HepG2 (cell line): ENCODE data around the gene TSPYL4. TPM values are rescaled to one million over a fixed set of nuclear protein-coding genes. Genes with fewer than 3 reads are reported as not detected.

Experiments used
- BCLAF1 ChIP-seq: fragments of 450-650 bp; IDR thresholded peaks from 2 replicates; pipeline ENCODE4 v1.6.1; 2017; ENCODE audit warnings: mild to moderate bottlenecking
- CHD4 ChIP-seq: fragments of 200-600 bp; sonication (generic); IDR thresholded peaks from 2 replicates; pipeline ENCODE4 v1.7.0; 2017; ENCODE audit warnings: mild to moderate bottlenecking, low read length, borderline replicate concordance
- KDM6A ChIP-seq: IDR thresholded peaks from 2 replicates; pipeline ENCODE4 v1.6.1; 2016; ENCODE audit warnings: low read depth
- KLF16 ChIP-seq, 2 experiments: sonication (generic) in 1 of 2; formaldehyde crosslinking in 1 of 2; IDR thresholded peaks; 2 replicates each; pipeline versions ENCODE4 v1.6.1 to v1.8.0; 2016 to 2023; ENCODE audit warnings: missing genetic modification reagents in 2 of 2, missing compliant biosample characterization in 1 of 2
- LCORL ChIP-seq, 2 experiments: fragments of 450-650 bp in 1 of 2; sonication (generic) in 1 of 2; formaldehyde crosslinking in 1 of 2; IDR thresholded peaks; 2 replicates each; pipeline versions ENCODE4 v1.5.0 to v1.6.1; 2017 to 2020; ENCODE audit warnings: antibody characterized with exemption in 1 of 2, missing genetic modification reagents in 1 of 2
- NBN ChIP-seq: fragments of 450-650 bp; conservative IDR thresholded peaks from 2 replicates; pipeline ENCODE4 v1.6.1; 2017
- PRPF4 ChIP-seq: fragments of 200-400 bp; formaldehyde crosslinking; IDR thresholded peaks from 2 replicates; pipeline ENCODE4 v1.6.1; 2016; ENCODE audit warnings: low read length, low read depth; ENCODE audit not compliant: poor library complexity, severe bottlenecking
- RAD21 ChIP-seq: fragments of 450-650 bp; formaldehyde crosslinking; IDR thresholded peaks from 2 replicates; pipeline ENCODE4 v1.5.0; 2020; ENCODE audit warnings: mild to moderate bottlenecking
- REL ChIP-seq: sonication (generic); formaldehyde crosslinking; conservative IDR thresholded peaks from 2 replicates; pipeline ENCODE4 v1.8.0; 2022; ENCODE audit warnings: mild to moderate bottlenecking, missing genetic modification reagents, moderate library complexity
- SP4 ChIP-seq: sonication (generic); formaldehyde crosslinking; IDR thresholded peaks from 2 replicates; pipeline ENCODE4 v1.8.1; 2023; ENCODE audit warnings: mild to moderate bottlenecking, missing genetic modification reagents
- TBX2 ChIP-seq: sonication (generic); formaldehyde crosslinking; IDR thresholded peaks from 2 replicates; pipeline ENCODE4 v1.5.0; 2020; ENCODE audit warnings: missing genetic modification reagents, mild to moderate bottlenecking, borderline replicate concordance
- ZBTB7B ChIP-seq: sonication (generic); formaldehyde crosslinking; IDR thresholded peaks from 2 replicates; pipeline ENCODE4 v1.4.0; 2020; ENCODE audit warnings: missing genetic modification reagents
- ZNF17 ChIP-seq: sonication (generic); formaldehyde crosslinking; IDR thresholded peaks from 2 replicates; pipeline ENCODE4 v1.5.0; 2020; ENCODE audit warnings: mild to moderate bottlenecking, missing genetic modification reagents
- ZNF3 ChIP-seq: IDR thresholded peaks from 2 replicates; pipeline ENCODE4 v1.7.0; 2017; ENCODE audit warnings: inconsistent platforms
- ZNF333 ChIP-seq: sonication (generic); formaldehyde crosslinking; IDR thresholded peaks from 2 replicates; pipeline ENCODE4 v1.4.0; 2020; ENCODE audit warnings: mild to moderate bottlenecking, missing genetic modification reagents, borderline replicate concordance
- ZNF430 ChIP-seq: sonication (generic); formaldehyde crosslinking; IDR thresholded peaks from 2 replicates; pipeline ENCODE4 v1.9.0; 2021; ENCODE audit warnings: mild to moderate bottlenecking, missing genetic modification reagents
- ZNF567 ChIP-seq: sonication (generic); formaldehyde crosslinking; IDR thresholded peaks from 2 replicates; pipeline ENCODE4 v1.8.1; 2023; ENCODE audit warnings: mild to moderate bottlenecking, missing genetic modification reagents, borderline replicate concordance
- ZNF629 ChIP-seq: sonication (generic); formaldehyde crosslinking; conservative IDR thresholded peaks from 2 replicates; pipeline ENCODE4 v1.5.0; 2020; ENCODE audit warnings: missing genetic modification reagents
- ZSCAN31 ChIP-seq: sonication (generic); formaldehyde crosslinking; IDR thresholded peaks from 2 replicates; pipeline ENCODE4 v1.5.0; 2020; ENCODE audit warnings: low read depth, mild to moderate bottlenecking, missing genetic modification reagents
- polyA plus RNA-seq, 8 experiments: library from polyadenylated mRNA; depleted of rRNA in 3 of 8; stranded (reverse) in 7 of 8; unstranded in 1 of 8; fragments of >200 nt; fragmentation: Illumina TruSeq in 4 of 8; extraction: Trizol in 4 of 8; gene quantifications; 2 replicates each; pipeline versions ENCODE4 v1.2.1 to v1.2.3, GENCODE V29; 2011 to 2016; ENCODE audit warnings: low read depth in 4 of 8, missing spikeins in 1 of 8, mixed read lengths in 1 of 8; ENCODE audit not compliant: insufficient read depth in 1 of 8
- total RNA-seq, 5 experiments: library from RNA; depleted of rRNA; stranded (reverse); fragments of >200 nt; fragmentation: Illumina TruSeq; extraction: Trizol; gene quantifications; 2 replicates each; pipeline ENCODE4 v1.2.3, GENCODE V29; 2016; ENCODE audit warnings: low read depth in 1 of 5
- TF ChIP-seq, protein P1 (sequence below): sonication (generic); formaldehyde crosslinking; IDR thresholded peaks from 2 replicates; pipeline ENCODE4 v1.4.0; 2020; ENCODE audit warnings: missing genetic modification reagents, borderline replicate concordance
- TF ChIP-seq, protein P2 (sequence below): IDR thresholded peaks from 2 replicates; pipeline ENCODE4 v1.6.1; 2016; ENCODE audit warnings: low read depth

Gene TSPYL4
- total and polyA plus RNA-seq, 2 of the 13 experiments (the other 11 are each of a cell fraction or from before 2014, with no cell fraction given), result 18.0 to 19.7 TPM

GRCh38 chr6:116279232-116280160 lies 25.6 kb upstream of the TSPYL4 start, which contains the start of gene TSPYL1 (continued):
- TF ChIP-seq ZNF629 (CRISPR knock-in tag) (0 out of 2 replicates have a peak, but pooled peaks have one; percentile 12), ZNF333 (CRISPR knock-in tag) (peak; percentile 72; the same call in 1 of the 2 replicates), ZNF430 (peak; percentile 55; the same call in 1 of the 2 replicates), ZSCAN31 (CRISPR knock-in tag) (peak; percentile 93), SP4 (CRISPR knock-in tag) (peak; percentile 38; the same call in 1 of the 2 replicates), REL (no peak), RAD21 (CRISPR knock-in tag) (peak; percentile 28; the same call in 1 of the 2 replicates), ZNF3 (CRISPR knock-in tag) (no peak), ZBTB7B (CRISPR knock-in tag) (peak; percentile 79), BCLAF1 (no peak), LCORL (IDR thresholded peaks at IDR 0.05) (0 out of 2 replicates have a peak, but pooled peaks have one; percentile 6), LCORL (CRISPR knock-in tag; IDR thresholded peaks at IDR 0.05) (0 out of 2 replicates have a peak, but pooled peaks have one; percentile 86), ZNF567 (CRISPR knock-in tag) (peak; percentile 78; the same call in 1 of the 2 replicates), NBN (no peak), ZNF17 (no peak), KLF16 (CRISPR knock-in tag; IDR thresholded peaks at IDR 0.05) (peak in 1 of 2 experiments; percentile 64; a peak in 1 of 4 replicates), KDM6A (no peak), CHD4 (no peak), PRPF4 (no peak), TBX2 (CRISPR knock-in tag) (peak; percentile 63; the same call in 1 of the 2 replicates)
- TF ChIP-seq, protein P1, sequence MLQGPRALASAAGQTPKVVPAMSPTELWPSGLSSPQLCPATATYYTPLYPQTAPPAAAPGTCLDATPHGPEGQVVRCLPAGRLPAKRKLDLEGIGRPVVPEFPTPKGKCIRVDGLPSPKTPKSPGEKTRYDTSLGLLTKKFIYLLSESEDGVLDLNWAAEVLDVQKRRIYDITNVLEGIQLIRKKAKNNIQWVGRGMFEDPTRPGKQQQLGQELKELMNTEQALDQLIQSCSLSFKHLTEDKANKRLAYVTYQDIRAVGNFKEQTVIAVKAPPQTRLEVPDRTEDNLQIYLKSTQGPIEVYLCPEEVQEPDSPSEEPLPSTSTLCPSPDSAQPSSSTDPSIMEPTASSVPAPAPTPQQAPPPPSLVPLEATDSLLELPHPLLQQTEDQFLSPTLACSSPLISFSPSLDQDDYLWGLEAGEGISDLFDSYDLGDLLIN, result peak; percentile 55; the same call in 1 of the 2 replicates
- TF ChIP-seq, protein P2, sequence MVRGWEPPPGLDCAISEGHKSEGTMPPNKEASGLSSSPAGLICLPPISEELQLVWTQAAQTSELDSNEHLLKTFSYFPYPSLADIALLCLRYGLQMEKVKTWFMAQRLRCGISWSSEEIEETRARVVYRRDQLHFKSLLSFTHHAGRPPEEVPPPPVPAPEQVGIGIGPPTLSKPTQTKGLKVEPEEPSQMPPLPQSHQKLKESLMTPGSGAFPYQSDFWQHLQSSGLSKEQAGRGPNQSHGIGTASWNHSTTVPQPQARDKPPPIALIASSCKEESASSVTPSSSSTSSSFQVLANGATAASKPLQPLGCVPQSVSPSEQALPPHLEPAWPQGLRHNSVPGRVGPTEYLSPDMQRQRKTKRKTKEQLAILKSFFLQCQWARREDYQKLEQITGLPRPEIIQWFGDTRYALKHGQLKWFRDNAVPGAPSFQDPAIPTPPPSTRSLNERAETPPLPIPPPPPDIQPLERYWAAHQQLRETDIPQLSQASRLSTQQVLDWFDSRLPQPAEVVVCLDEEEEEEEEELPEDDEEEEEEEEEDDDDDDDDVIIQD (CRISPR knock-in tag), result peak; percentile 95
